Endometrial microvascular endothelial cells (primary cell): Measurements from ENCODE around the gene IFRD1. TPM values are rescaled to one million over a fixed set of nuclear protein-coding genes. Genes with fewer than 3 reads are reported as not detected.
"Not testable (repeated sequence)": the region's sequence is repeated elsewhere in the genome, so short reads cannot be mapped to it uniquely, and the experiment has no call there.

Experiments
- in situ Hi-C: cut with HindIII; loops from 2 replicates; pipeline ENCODE4 v1.10.0; 2017; ENCODE audit warnings: low sequenced_read_pairs, low pct_unique_long_range_greater_than_20kb; ENCODE audit errors: inconsistent ontology term
- total RNA-seq: library from RNA; depleted of rRNA; stranded (reverse); fragments of >200 nt; gene quantifications from one replicate; pipeline ENCODE4 v1.2.3, GENCODE V29; 2015; ENCODE audit errors: inconsistent ontology term

The IFRD1 gene
- total RNA-seq, 1 donor from 2014 or later = 18.2 TPM

GRCh38 chr7:112437072-112437471 lies 13.2 kb upstream of the IFRD1 start:
- in situ Hi-C loops = no loop called here

GRCh38 chr7:112439476-112439875 lies 10.8 kb upstream of the IFRD1 start:
- in situ Hi-C loops = no loop called here

- in situ Hi-C loops = no loop called here
Measured at GRCh38 chr7:112442210-112442609, 8.1 kb upstream of the IFRD1 start.

GRCh38 chr7:112444505-112444904 lies 5.8 kb upstream of the IFRD1 start:
- in situ Hi-C loops = no loop called here

- in situ Hi-C loops = no loop called here
Measured at GRCh38 chr7:112446431-112446830, 3.8 kb upstream of the IFRD1 start.

- in situ Hi-C loops = no loop called here
Measured at GRCh38 chr7:112447406-112447805, 2.9 kb upstream of the IFRD1 start.

GRCh38 chr7:112448381-112448780 lies 1.9 kb upstream of the IFRD1 start:
- in situ Hi-C loops = no loop called here

- in situ Hi-C loops = no loop called here
Measured at GRCh38 chr7:112448891-112449290, 1.4 kb upstream of the IFRD1 start.

- in situ Hi-C loops = no loop called here
Measured at GRCh38 chr7:112449353-112449752, 907 bp upstream of the IFRD1 start.

- in situ Hi-C loops = no loop called here
Measured at GRCh38 chr7:112450807-112451761, 824 bp downstream of the IFRD1 start.

GRCh38 chr7:112452102-112452888 lies 2.0 kb downstream of the IFRD1 start:
- in situ Hi-C loops = no loop called here

GRCh38 chr7:112453505-112454171 lies 3.4 kb downstream of the IFRD1 start:
- in situ Hi-C loops = no loop called here

- in situ Hi-C loops = not testable (repeated sequence)
Measured at GRCh38 chr7:112454191-112454590, 3.9 kb downstream of the IFRD1 start.

- in situ Hi-C loops = no loop called here
Measured at GRCh38 chr7:112459645-112460044, 9.4 kb downstream of the IFRD1 start.

GRCh38 chr7:112462236-112462635 lies 12.0 kb downstream of the IFRD1 start:
- in situ Hi-C loops = no loop called here

GRCh38 chr7:112467867-112468266 lies 17.6 kb downstream of the IFRD1 start:
- in situ Hi-C loops = no loop called here

GRCh38 chr7:112470194-112470593 lies 19.9 kb downstream of the IFRD1 start:
- in situ Hi-C loops = no loop called here

GRCh38 chr7:112476390-112477052 lies 26.3 kb downstream of the IFRD1 start:
- in situ Hi-C loops = no loop called here
